GM19452 (cell line): ENCODE results near the gene HCN2.
"Not testable (repeated sequence)": the region's sequence is repeated elsewhere in the genome, so short reads cannot be mapped to it uniquely, and the experiment has no call there.

Source experiments
- ATAC-seq: cut with Tn5 transposase; IDR thresholded peaks from one replicate; pipeline ENCODE4 v1.9.1; 2021; ENCODE audit not compliant: unreplicated experiment

HCN2 gene

DNA sequence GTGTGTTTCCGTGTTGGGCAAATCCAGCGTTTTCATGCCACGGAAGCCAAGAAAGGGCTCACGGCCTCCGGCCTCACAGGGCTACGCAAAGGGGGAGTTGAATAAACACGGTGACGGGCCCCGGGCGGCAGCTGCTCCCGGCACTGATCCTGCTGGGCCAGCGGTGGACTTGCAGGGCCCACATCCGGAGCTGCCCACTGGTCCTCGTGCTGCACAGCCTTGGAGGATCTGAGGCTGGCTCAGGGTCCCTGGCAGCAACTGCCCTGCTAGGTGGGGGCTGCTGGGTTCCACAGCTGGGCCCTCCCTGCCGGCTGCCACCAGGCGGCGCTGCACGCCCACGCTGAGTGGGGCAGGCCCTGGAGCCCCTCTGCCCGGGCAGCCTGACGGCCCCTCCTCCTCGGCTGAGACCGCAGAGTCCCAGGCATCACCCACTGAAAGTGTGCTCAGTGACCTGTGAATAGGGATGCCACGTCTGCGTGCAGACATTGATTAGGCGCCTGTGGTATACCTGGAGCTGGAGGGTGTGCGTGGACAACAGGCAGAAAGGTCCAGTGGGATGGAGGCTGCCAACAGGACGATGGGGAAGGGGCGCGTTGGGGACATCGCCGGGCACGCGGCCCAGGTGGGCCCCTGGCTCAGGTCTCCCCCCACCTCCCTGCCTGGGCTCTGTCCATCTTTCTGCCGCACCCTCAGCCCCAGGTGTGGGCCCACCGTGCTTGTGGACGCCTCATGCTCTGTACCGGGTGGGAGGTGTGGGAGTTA lies 5.3 kb upstream of the HCN2 start:
- ATAC-seq, result no peak

DNA sequence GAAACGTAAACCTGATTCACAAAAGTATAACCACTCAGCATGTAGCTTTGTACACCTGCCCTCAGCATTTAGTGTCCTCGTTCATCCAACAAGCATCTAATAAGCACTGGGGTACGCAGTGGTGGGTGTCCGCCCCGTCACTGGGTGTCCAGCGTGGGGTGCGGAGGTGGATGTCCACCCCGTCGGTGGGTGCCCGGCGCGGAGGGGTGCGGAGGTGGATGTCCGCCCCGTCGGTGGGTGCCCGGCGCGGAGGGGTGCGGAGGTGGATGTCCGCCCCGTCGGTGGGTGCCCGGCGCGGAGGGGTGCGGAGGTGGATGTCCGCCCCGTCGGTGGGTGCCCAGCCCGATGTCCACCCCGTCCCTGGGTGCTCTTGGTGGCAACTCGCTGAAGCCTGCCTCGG lies 4.5 kb upstream of the HCN2 start:
- not testable (repeated sequence) for ATAC-seq

DNA sequence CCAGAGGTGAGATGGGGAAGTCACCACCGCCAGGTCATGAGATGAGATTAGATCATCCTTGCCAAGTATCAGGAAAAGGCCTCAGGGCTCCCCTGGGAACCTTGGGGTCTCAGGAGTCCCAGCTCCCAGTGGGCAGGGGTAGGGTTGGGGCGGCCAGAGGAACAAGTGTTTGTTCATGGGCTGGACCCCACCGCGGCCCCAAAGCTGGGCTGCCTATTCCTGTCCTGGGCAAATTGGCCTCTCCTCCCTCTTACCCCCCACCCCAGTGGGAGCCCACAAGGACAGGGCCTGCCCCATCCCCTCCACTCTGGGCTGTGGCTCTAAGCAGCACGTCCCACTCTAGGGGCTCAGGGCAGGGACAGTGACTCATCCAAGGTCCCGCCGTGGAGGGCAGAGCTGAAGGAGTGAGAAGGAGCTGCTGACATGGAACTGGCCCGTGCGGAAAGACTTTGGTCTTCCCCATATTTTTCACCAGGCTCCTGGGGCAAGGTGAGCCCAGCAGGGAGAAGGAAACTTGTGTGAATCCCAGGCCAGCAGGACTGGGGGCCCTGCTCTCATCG lies 4.0 kb upstream of the HCN2 start:
- no peak for ATAC-seq

DNA sequence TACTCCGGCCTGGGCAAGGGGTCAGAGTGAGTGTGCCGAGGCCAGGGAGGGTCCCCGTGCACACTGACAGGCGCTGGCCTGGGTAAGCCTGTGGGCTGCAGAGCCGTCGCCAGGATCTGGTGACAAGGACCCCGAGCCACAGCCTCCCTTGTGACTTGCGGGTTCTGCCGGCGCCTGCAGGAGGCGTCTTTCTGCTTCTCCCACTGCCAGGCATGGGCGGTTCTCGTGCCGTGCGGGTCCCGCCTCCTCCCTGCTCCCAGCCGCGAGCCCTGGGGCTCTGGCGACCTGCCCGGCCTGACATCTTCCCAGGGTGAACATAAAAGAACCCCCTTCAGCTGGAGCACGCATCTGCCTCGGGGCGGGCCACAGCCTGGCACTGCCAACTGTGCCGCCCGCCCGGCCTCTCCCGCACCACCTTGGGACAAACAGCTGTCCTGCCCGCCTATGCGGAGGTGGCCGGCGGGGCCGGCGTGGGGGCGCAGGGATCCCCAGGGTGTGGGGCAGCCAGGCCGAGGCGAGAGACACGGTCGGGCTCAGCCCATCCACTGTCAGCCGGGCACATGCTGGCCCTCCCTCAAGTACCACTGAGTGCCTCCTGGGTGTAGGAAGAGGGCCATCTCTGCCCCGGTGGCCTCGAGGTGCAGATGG lies 1.5 kb upstream of the HCN2 start:
- ATAC-seq, result no peak

DNA sequence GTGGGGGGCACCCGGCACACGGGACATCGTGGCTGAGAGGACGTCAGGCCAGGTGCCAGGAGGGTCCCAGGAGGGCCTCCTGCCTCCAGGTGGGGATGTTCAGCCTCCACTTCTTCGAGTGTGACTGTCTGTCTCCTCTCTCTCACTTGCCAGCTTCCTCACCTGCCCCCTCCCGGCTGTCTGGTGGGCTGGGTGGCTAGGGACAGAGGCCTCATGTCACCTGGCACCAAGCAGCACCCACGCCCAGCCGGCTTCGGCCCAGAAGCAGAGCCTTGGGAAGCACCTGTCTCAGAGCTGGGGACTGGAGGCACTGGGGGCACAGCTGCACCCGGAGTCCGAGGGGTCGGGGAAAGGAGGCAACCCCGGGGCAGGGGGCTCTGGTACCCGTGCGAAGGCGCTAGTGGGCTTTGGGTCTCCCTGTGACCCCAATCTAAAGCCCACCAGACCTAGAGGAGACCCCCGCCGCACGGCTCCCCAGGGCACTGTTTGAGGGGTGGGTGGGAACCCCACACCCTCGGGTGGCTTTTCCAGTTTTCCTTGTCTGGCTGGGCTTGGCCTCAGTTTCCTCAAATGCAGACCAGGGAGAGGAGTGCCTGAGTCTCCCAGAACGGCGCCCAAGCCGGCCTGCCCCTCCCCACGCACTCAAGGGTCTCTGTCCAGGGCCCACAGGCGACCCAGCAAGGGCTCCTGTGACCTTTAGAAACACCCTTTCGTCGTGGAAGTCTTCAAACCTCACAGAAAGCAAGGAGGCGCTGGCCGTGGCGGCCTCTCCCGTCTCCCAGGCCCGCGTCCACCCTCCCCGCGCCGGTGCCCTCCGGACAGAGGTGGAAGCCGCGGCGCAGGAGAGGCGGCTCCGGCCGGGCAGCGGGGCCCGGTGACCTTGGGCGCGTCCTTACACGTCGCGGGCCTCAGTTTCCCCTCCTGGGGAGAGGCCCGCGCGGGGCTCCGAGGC lies 664 bp upstream of the HCN2 start:
- ATAC-seq, result no peak

DNA sequence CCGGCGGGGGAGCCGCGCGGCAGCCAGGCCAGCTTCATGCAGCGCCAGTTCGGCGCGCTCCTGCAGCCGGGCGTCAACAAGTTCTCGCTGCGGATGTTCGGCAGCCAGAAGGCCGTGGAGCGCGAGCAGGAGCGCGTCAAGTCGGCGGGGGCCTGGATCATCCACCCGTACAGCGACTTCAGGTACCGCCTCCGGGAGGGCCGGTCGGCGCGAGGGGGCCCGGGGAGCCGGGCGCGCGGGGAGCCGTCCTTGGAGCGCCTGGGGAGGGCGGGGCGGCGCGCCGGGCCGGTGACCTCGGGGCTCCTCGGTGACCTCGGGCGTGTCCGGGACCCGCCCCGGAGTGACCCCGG lies 690 bp downstream of the HCN2 start:
- ATAC-seq, result no peak

DNA sequence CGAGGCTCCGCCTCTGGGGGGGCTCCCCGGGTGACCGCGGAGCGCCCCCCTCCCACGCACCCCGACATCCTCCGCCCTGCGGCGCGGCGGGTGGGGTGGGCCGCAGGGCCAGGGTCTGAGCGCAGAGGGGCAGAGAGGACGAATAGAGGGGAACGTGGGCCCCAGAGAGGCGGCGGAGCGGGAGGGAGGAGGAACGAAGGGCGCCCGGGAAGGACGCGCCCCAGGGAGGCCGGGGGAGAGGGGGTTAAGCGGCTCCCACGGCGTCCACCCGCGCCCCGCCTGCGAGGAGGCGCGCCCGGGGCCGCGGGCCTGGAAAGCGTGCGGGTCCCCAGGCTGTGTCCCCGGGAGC lies 1.0 kb downstream of the HCN2 start:
- no peak for ATAC-seq

DNA sequence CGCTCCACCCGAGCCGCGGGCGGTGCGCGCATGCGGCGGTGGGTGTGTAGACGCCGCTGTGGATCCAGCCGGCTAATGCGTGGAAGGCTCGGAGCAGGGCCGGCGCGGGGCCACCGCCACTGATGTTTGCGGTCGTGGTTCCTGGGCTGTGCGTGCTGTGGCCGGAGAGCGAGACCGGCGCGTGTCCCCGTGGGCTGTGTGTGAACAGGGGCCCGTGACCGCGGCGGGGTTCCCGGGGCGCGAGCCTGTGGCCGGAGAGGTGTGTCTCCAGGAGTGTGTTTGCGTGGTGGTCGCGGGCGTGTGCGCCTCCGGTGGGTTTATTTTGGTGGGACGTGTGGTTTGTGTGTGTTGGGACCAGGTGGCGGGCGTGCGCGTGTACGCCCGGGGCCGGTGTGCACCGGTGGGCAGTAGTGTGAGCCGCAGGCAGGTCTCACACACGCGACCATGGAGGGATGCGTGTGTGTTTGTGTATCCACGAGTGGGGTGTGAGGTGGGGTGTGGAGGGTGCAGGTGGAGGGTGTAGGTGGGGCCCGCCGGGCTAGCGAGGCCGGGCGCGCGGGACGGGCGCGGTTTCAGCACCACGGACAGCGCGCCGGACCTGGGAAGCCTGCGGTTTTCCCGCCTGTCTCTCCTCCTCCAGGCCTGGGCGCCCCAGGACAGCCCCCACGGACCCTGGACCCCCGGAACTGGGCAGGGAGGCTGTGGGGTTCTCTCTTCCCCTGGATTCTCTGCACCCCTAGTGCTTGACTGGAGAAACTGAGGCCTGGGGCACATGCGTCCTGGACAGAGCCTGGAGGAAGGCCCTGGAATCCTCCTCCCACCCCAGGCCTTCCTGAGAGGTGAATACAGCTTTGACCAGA lies 1.6 kb downstream of the HCN2 start:
- ATAC-seq, result no peak

DNA sequence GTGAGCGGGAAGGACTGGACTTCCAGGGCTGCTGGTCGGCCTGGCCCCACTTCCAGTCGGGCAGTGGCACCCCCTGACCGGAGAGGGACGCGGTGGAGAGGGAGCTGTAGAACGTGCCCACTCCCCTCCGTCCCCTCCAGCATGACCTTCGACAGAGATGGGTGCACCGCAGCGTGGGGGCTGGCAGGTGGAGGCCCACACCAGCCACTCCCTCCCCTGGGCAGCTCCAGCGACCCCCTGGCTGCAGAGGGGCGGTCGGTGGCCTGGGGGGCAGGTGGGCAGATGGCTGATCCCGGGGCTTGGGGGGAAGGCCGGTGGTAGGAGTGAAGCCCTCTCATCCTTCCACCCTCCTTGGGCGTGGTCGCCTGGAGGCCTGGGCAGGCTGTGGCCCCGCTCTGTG lies 2.4 kb downstream of the HCN2 start:
- ATAC-seq, result no peak

DNA sequence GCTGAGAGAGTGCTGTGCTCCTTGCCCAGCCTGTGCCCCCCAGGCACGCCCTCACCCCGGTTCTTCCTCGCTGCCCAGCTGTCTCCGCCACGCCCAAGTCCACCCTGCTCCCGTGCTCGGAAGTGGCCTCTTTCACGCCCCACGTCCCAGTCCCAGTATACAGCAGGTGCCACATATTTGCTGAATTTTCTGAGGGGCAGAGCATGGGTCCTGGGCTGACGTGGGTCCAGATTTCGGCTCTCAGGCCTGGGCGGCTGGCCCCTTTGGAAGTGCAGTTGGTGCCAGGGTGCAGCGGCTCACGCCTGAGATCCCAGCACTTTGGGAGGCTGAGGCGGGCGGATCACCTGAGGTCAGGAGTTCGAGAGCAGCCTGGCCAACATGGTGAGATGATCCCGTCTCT lies 3.4 kb downstream of the HCN2 start:
- ATAC-seq, result no peak

DNA sequence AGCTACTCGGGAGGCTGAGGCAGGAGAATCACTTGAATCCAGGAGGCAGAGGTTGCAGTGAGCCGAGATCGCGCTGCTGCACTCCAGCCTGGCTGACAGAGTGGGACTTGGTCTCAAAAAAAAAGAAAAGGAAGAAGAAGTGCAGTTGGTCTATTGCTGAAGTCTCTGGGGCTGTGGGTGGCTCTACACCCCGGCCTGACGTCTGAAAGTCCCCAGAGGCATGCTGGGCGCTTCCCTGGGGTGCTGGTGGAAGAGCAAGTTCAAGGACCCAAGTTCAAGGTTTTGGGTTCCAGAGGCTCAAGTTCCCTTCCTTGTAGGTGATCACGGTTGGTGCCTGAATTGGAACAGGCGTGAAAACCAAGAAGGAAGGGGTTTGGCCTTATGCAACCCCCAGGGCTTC lies 3.8 kb downstream of the HCN2 start:
- no peak for ATAC-seq

DNA sequence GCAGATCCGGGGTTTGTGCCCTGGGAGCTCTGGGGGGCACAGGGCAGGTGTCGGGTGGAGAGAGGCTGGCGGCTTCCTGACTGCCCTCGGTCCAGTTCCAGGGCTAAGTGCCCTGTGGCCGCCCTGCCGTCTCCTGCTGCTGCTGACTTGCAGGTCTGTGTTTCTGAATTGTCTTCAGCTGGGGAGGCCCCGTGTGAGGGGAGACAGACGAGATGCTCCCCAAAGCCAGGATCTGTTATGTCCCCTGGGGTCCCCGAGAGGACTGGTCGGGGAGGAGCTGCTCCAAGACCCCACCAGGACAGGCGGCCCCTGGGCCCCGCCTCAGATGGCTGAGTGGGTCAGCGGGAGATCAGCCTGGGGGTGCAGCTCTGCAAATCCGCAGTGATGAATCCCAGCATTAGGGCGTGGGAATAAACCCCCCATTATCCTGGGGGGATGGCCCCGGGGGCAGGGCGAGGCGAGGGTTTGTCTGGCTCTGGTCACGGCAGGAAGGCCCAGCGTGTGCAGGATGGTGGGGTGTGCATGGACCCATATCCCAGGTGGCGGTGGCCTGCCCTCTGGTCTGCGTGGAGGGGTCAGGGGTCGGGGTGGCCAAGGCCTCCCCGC lies 4.7 kb downstream of the HCN2 start:
- ATAC-seq, result no peak

DNA sequence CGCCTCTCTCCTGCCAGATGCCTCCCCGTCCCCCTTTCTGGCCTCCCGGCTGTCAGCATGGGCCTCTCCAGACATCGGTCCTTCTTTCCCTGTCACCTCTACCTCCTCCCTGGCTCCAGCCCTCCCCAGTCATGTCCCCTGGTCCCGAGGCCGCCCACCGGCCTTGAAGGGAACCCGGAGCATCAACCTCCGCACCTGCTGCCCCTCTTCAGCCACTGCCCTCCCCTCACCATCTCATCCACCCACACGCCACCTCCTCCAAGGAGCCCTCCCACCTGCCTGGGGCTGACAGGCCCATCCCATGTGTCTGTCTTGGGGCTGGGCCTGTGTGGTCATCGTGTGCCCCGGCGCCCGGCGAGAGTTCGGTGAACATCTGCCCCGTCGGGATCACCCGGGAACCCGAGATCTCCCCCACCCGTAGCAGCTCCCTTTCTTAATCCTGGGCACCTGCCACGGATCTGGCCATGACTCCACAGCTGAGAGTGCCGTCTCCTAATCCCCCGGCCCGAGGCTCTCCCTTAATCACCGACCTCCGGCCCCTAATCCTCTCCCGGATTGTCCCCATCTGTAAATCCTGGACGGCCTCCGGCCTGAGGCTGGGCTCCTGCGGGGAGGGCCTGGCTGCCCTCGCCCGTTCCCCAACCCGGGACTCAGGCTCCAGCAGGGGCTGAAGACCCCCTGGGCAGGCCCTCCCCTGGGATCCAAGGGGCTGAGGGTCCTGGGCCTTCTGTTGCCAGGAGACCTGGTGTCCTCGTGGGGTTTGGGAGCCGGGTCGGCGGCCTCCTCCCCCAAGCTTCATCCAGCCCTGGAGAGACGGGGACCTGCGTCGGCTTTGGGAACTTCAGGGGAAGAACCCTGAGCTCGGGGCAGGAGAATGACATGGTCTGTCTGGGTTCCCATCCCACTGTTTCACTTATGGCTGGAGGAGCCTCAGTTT lies 5.9 kb downstream of the HCN2 start:
- no peak for ATAC-seq

DNA sequence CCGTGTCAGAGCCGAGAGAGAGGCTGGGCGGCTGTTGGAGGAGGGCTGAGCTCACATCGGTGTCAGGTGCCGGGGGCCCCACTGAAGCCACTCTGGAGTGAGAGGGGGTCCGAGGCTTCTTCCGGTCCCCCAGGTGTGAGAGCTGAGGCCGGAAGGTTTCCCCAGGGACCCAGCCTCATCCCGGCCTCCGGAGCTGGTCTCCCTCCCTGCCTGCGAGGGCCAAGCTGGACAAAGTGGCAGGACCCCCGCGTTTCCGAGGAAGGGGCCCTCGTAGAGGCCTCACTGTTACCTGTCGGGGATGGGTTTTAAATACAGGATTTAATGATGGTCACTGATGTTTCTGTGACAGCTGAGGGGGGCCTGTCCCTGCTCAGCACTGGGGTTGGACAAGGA lies 6.6 kb downstream of the HCN2 start:
- no peak for ATAC-seq

DNA sequence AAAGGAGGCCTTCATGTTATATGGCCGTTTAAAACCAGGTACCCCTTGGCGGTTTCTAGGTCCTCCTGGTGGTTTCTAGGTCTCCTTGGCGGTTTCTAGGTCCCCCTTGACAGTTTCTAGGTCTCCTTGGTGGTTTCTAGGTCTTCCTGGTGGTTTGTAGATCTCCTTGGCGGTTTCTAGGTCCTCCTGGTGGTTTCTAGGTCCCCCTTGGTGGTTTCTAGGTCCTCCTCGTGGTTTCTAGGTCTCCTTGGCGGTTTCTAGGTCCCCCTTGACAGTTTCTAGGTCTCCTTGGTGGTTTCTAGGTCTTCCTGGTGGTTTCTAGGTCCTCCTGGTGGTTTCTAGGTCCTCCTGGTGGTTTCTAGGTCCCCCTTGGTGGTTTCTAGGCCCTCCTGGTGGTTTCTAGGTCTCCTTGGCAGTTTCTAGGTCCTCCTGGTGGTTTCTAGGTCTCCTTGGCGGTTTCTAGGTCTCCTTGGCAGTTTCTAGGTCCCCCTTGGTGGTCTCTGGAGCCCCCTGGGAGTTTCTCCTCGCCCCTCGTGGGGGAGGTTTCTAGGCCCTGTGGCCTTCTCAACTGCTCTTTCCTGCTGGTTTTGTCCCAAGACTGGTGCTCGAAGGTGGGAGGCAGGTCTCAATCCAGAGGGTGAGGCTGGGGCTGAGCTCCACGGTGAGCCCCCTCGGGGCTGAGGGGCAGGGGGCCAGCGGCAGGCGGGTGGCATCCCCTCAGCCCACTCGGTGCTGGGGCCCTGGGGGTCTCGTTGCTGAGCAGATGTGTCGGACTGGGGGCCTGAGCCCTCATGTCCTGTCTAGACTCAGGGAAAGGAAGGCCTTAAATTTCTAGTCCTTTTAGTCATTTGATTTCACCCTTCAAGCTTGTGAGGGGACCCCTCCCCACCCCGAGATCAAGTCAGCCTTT lies 8.0 kb downstream of the HCN2 start:
- ATAC-seq, result no peak

DNA sequence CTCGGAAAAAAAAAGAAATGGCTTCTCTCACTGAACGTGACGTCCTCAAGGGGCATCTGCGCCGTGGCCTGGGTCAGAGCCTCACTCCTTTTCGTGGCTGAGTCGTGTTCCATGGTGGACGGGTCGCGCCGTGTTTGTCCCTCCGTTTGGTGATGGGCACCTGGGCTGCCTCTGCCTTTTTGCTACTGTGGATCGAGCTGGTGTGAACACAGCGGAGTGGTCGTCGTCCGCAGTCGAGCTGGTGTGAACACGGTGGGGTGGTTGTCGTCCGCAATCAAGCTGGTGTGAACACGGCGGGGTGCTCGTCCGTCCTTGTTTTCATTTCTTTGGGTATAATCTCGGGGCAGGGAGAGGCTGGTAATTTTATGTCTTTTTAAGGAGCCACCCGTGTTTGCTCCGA lies 11.6 kb downstream of the HCN2 start:
- ATAC-seq, result no peak

DNA sequence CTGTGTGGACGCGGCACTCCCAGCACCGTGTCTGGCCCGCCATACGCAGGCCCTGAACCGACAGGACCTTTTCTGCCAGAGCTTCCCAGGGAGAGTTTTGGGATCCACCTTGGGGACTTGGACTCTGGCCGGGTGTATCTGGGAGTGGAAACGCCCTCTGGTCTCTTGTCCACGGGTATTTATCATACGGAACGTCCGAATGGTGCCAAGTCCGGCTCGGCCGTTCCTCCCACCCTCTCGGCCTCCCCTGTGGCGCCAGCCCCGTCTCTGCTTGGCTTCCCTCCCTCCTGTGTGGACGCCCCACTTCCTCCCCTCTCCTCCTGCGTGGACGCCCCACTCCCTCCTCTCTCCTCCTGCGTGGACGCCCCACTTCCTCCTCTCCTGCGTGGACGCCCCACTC lies 12.1 kb downstream of the HCN2 start:
- no peak for ATAC-seq
